KG1 (cell line): Measurements from ENCODE around the gene FCRL1.

ENCODE experiments used
- DNase-seq: peaks from one replicate; lab custom pipeline; 2025; lab: John Stamatoyannopoulos, UW

The FCRL1 gene

GRCh38 chr1:157819896-157820295 lies at the start of gene FCRL1:
TSS of gene FCRL1 (minus strand) at chr1:157820120. CDS start at chr1:157820037, 83 bp downstream.
- DNase-seq, result no peak

GRCh38 chr1:157868654-157869053 lies 48.7 kb upstream of the FCRL1 start:
- DNase-seq, result no peak

- no peak for DNase-seq
Measured at GRCh38 chr1:157862114-157863070, 42.5 kb upstream of the FCRL1 start.

- no peak for DNase-seq
Measured at GRCh38 chr1:157856538-157856937, 36.6 kb upstream of the FCRL1 start.

GRCh38 chr1:157852476-157852875 lies 32.6 kb upstream of the FCRL1 start:
- no peak for DNase-seq

GRCh38 chr1:157849229-157849875 lies 29.4 kb upstream of the FCRL1 start:
- DNase-seq, result no peak

- no peak for DNase-seq
Measured at GRCh38 chr1:157844089-157844830, 24.3 kb upstream of the FCRL1 start.

- DNase-seq, result no peak
Measured at GRCh38 chr1:157842939-157843338, 23.0 kb upstream of the FCRL1 start.

- no peak for DNase-seq
Measured at GRCh38 chr1:157841708-157842107, 21.8 kb upstream of the FCRL1 start, which contains the start of gene CD5L. TSS of gene CD5L (minus strand) at chr1:157841808. CDS start at chr1:157841701, 107 bp downstream.

GRCh38 chr1:157838966-157839365 lies 19.0 kb upstream of the FCRL1 start:
- no peak for DNase-seq

- no peak for DNase-seq
Measured at GRCh38 chr1:157834430-157834829, 14.5 kb upstream of the FCRL1 start.

GRCh38 chr1:157833145-157833544 lies 13.2 kb upstream of the FCRL1 start:
- no peak for DNase-seq

GRCh38 chr1:157831968-157832626 lies 12.2 kb upstream of the FCRL1 start:
- no peak for DNase-seq

GRCh38 chr1:157830887-157831286 lies 11.0 kb upstream of the FCRL1 start:
- DNase-seq, result no peak

GRCh38 chr1:157829711-157830110 lies 9.8 kb upstream of the FCRL1 start:
- DNase-seq, result no peak

- DNase-seq, result no peak
Measured at GRCh38 chr1:157829210-157829609, 9.3 kb upstream of the FCRL1 start.

- DNase-seq, result no peak
Measured at GRCh38 chr1:157820299-157820698, 379 bp upstream of the FCRL1 start.

GRCh38 chr1:157819215-157819614 lies 705 bp downstream of the FCRL1 start:
- no peak for DNase-seq

GRCh38 chr1:157813269-157813668 lies 6.7 kb downstream of the FCRL1 start:
- no peak for DNase-seq

GRCh38 chr1:157806431-157807149 lies 13.3 kb downstream of the FCRL1 start:
- DNase-seq, result no peak

- DNase-seq, result no peak
Measured at GRCh38 chr1:157803851-157804250, 16.1 kb downstream of the FCRL1 start.
